ENCODE measurements around the gene LTBR. TPM values are rescaled to one million over a fixed set of nuclear protein-coding genes. Genes with fewer than 3 reads are reported as not detected.

LTBR gene
- total and polyA plus RNA-seq, 2 experiments from 2014 or later, result 42.4 to 79.8 TPM

DNA sequence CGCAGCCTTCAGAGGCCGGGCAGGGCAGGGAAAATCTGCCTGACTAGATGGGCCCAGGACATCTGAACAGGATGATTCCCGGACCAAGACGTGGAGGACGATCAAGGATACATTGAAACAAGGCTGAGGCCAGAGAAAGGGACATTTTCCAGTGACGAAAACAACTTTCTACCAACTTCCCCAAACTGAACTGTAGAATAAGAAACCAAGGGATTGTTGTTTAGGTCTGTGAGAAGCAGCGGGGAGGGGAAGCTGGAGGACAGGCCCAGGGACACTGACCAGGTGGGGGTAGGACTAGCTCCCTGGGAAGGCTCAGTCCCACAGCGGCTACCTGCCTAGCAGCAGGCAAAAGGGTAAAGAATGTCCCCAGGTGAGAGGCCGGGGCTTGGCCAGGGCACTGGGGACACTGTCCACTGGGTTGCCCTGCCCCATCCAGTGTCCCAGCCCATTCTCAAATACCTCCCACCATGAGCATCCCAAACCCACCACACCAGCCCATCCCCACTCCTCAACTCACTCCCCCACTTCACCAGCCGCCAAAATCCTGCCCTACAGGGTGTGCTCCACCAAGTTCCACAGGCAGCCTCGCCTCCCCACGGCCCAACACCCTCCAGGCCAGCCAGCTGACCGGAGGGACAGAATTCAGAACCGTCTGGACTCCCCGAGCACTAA, 43.1 kb upstream of the LTBR start:
- H3K4me1 ChIP-seq (ENCODE audit: insufficient read depth), result peaks cover 52% of the 10 kb centered on the region
- H3K4me3 ChIP-seq, result peak overlapping the region; percentile 83
- peak overlapping the region; percentile 82 for H3K4me2 ChIP-seq
- TF ChIP-seq CTCF (IDR thresholded peaks at IDR 0.05; ENCODE audit: poor library complexity) (no peak), EZH2 (IDR thresholded peaks at IDR 0.05; ENCODE audit: borderline replicate concordance) (no peak), EZH2phosphoT487 (IDR thresholded peaks at IDR 0.05; ENCODE audit: low read depth, severe bottlenecking, unreplicated experiment) (no peak)
- peak overlapping the region; percentile 99 for H3K27ac ChIP-seq
- no peaks in the 10 kb centered on the region for H3K9me3 ChIP-seq (ENCODE audit: low read depth)
- 4% methylated on average over 14 of the region's 15 CpGs for WGBS (ENCODE audit: low lambda C conversion rate, missing lambda C conversion rate)
- no peaks in the 10 kb centered on the region for H3K36me3 ChIP-seq (replicated peaks; ENCODE audit: insufficient read depth, low read depth)
- no peaks in the 10 kb centered on the region for H3K9me2 ChIP-seq (replicated peaks; ENCODE audit: insufficient read depth)
- no peak overlapping the region for H2AFZ ChIP-seq
- peaks cover 13% of the 10 kb centered on the region for H4K20me1 ChIP-seq (ENCODE audit: insufficient read depth, poor library complexity, severe bottlenecking)
- peaks cover 58% of the 10 kb centered on the region for H3K79me2 ChIP-seq
- no peaks in the 10 kb centered on the region for H3K27me3 ChIP-seq
- no peak for DNase-seq (ENCODE audit: low spot score)

DNA sequence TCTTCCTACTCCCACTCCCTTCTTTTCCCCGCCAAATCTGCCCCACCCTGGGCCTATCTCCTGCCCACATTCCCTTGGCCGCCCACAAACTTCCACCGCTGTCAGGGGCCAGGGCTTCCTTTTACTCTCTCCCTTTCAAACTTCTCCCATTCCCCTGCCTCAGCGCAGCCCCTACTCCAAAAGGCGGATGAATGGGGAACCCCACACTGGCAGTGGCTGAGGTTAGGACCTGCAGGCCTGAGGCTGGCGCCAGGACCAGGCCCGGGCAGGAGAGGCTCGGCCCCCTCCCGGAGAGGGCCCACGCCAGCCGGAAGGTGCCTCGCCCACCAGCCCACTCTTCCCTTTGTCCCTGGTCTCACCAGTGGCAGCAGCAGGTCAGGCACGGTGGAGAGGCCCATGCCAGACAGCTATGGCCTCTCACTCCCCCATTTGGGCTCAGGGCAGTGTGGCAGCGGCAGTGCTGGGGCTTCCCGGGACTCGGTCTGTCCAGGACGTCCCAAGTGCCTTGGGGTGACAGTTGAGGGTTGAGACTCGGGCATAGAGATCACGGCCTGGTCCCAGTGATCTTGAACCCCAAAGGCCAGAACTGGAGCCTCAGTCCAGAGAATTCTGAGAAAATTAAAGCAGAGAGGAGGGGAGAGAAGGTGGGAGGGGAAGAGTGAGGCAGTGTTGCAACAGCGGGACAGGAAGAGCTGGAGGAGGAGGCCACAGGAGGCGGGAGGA, 42.4 kb upstream of the LTBR start, which contains the start of gene TNFRSF1A:
Gene TNFRSF1A, minus strand, starts transcription at position 660 of the 723 bp plus-strand sequence. Its CDS starts 262 bp downstream, at position 398.
- H3K27me3 ChIP-seq, result no peaks in the 10 kb centered on the region
- no peaks in the 10 kb centered on the region for H3K36me3 ChIP-seq (replicated peaks; ENCODE audit: insufficient read depth, low read depth)
- H4K20me1 ChIP-seq (ENCODE audit: insufficient read depth, poor library complexity, severe bottlenecking), result peaks cover 13% of the 10 kb centered on the region
- TF ChIP-seq EZH2phosphoT487 (IDR thresholded peaks at IDR 0.05; ENCODE audit: low read depth, severe bottlenecking, unreplicated experiment) (no peak), EZH2 (IDR thresholded peaks at IDR 0.05; ENCODE audit: borderline replicate concordance) (no peak), CTCF (IDR thresholded peaks at IDR 0.05; ENCODE audit: poor library complexity) (no peak)
- DNase-seq (ENCODE audit: low spot score), result peak; percentile 88
- H2AFZ ChIP-seq, result peak within 1 kb of the TSS; percentile 16
- 2% methylated on average over 21 of the region's 21 CpGs for WGBS (ENCODE audit: low lambda C conversion rate, missing lambda C conversion rate)
- H3K4me2 ChIP-seq, result peak within 1 kb of the TSS; percentile 82
- no peaks in the 10 kb centered on the region for H3K9me3 ChIP-seq (ENCODE audit: low read depth)
- peaks cover 53% of the 10 kb centered on the region for H3K4me1 ChIP-seq (ENCODE audit: insufficient read depth)
- peak within 1 kb of the TSS; percentile 83 for H3K4me3 ChIP-seq
- H3K79me2 ChIP-seq, result peaks cover 58% of the 10 kb centered on the region
- peak within 1 kb of the TSS; percentile 99 for H3K27ac ChIP-seq
- H3K9me2 ChIP-seq (replicated peaks; ENCODE audit: insufficient read depth), result no peaks in the 10 kb centered on the region

DNA sequence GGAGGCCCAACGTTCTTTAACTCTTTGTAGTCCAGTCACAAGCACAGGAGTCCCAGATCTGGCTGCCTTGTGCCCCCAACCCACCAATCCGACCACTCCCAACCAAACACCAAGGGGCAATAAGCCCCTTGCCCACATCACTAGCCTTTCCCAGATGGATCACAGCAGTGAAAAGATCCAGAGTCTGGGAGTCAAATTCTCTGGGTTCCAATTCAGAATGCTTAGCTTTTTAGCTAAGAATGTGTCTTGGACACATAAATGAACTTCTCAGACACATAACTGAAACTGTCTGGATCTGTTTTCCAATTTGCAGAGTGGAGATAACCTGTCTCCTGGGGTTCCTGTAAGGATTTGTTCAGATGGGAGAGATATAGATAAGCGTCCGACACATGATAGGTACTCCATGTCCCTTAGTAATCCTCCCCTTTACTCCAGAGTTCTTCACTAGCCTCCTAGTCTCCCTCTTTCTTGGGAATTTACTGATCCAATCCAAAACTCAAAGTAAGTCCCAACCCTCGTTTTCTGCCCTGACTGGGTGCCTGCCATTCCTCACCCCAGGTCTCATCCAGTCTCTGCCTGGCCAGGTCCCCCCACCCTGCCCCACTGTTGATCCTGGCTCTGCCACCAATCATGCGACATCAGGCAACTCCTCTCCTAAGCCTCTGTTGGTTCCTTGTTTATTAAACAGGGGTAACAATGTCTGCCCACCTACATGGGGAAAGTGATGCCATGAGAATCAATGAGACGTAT, 41.6 kb upstream of the LTBR start:
- Histone ChIP-seq H3K4me3 (no peak overlapping the region), H2AFZ (peak overlapping the region; percentile 16), H3K27me3 (no peaks in the 10 kb centered on the region), H3K4me1 (ENCODE audit: insufficient read depth) (peaks cover 51% of the 10 kb centered on the region), H3K79me2 (peaks cover 54% of the 10 kb centered on the region), H3K36me3 (replicated peaks; ENCODE audit: insufficient read depth, low read depth) (no peaks in the 10 kb centered on the region), H3K27ac (peak overlapping the region; percentile 99), H4K20me1 (ENCODE audit: insufficient read depth, poor library complexity, severe bottlenecking) (peaks cover 13% of the 10 kb centered on the region), H3K9me2 (replicated peaks; ENCODE audit: insufficient read depth) (no peaks in the 10 kb centered on the region), H3K9me3 (ENCODE audit: low read depth) (no peaks in the 10 kb centered on the region), H3K4me2 (peak overlapping the region; percentile 82)
- no peak for DNase-seq (ENCODE audit: low spot score)
- TF ChIP-seq EZH2phosphoT487 (IDR thresholded peaks at IDR 0.05; ENCODE audit: low read depth, severe bottlenecking, unreplicated experiment), result no peak
- 45% methylated on average over 7 of the region's 7 CpGs for WGBS (ENCODE audit: low lambda C conversion rate, missing lambda C conversion rate)
